GM19468 (cell line): Measurements from ENCODE around the gene RYR1.

Experiments
- ATAC-seq: cut with Tn5 transposase; IDR thresholded peaks from one replicate; pipeline ENCODE4 v1.9.1; 2021; ENCODE audit warnings: mild to moderate bottlenecking, moderate library complexity, moderate number of reproducible peaks; ENCODE audit not compliant: unreplicated experiment; ENCODE audit errors: extremely low read depth

The RYR1 gene

GRCh38 chr19:38433268-38433733, at the start of gene RYR1:
Gene RYR1, plus strand, starts transcription at chr19:38433691. Its CDS starts 139 bp downstream, at chr19:38433830.
- ATAC-seq: no peak

GRCh38 chr19:38383743-38384142, 49.7 kb upstream of the RYR1 start:
- no peak for ATAC-seq

GRCh38 chr19:38384209-38385027, 49.1 kb upstream of the RYR1 start:
- ATAC-seq: no peak

GRCh38 chr19:38385057-38385803, 48.3 kb upstream of the RYR1 start:
- ATAC-seq: no peak

GRCh38 chr19:38385804-38386257, 47.7 kb upstream of the RYR1 start:
- ATAC-seq: no peak

- ATAC-seq: no peak
These were observed 47.1 kb upstream of the RYR1 start for GRCh38 chr19:38386300-38386970.

- ATAC-seq: no peak
These were observed 46.4 kb upstream of the RYR1 start for GRCh38 chr19:38386971-38387549.

GRCh38 chr19:38387550-38388348, 45.7 kb upstream of the RYR1 start, which contains the start of gene GGN:
Gene GGN, minus strand, starts transcription at chr19:38388034. Its CDS starts 773 bp downstream, at chr19:38387261.
- no peak for ATAC-seq

- no peak for ATAC-seq
These were observed 45.0 kb upstream of the RYR1 start, which contains the start of gene SPRED3 for GRCh38 chr19:38388349-38389100. Gene SPRED3, plus strand, starts transcription at chr19:38388697. Its CDS starts 1,606 bp downstream, at chr19:38390303.

GRCh38 chr19:38389101-38389925, 44.2 kb upstream of the RYR1 start:
- ATAC-seq: no peak

- no peak for ATAC-seq
These were observed 43.2 kb upstream of the RYR1 start for GRCh38 chr19:38389957-38390924.

GRCh38 chr19:38391911-38392464, 41.5 kb upstream of the RYR1 start:
- no peak for ATAC-seq

- no peak for ATAC-seq
These were observed 40.7 kb upstream of the RYR1 start for GRCh38 chr19:38392707-38393308.

- no peak for ATAC-seq
These were observed 39.0 kb upstream of the RYR1 start for GRCh38 chr19:38394488-38394887.

GRCh38 chr19:38395381-38396114, 37.9 kb upstream of the RYR1 start:
- no peak for ATAC-seq
